ENCODE measurements around the gene SLC38A1.
"Not testable (repeated sequence)": the region's sequence is repeated elsewhere in the genome, so short reads cannot be mapped to it uniquely, and the experiment has no call there.

The SLC38A1 gene

GRCh38 chr12:46207644-46208043, 61.2 kb downstream of the SLC38A1 start:
- DNase-seq (ENCODE audit: low read depth in 2 of 2) = no peak

GRCh38 chr12:46206471-46206870, 62.4 kb downstream of the SLC38A1 start:
- no peak for DNase-seq (ENCODE audit: low read depth in 2 of 2)

- DNase-seq (ENCODE audit: low read depth in 2 of 2) = no peak
Observed at GRCh38 chr12:46205294-46205693, 63.5 kb downstream of the SLC38A1 start.

- DNase-seq (ENCODE audit: low read depth in 2 of 2) = no peak
Observed at GRCh38 chr12:46201284-46201789, 67.5 kb downstream of the SLC38A1 start.

GRCh38 chr12:46200551-46200950, 68.3 kb downstream of the SLC38A1 start:
- no peak for DNase-seq (ENCODE audit: low read depth in 2 of 2)

GRCh38 chr12:46198913-46199312, 69.9 kb downstream of the SLC38A1 start:
- no peak for DNase-seq (ENCODE audit: low read depth in 2 of 2)

GRCh38 chr12:46197883-46198282, 71.0 kb downstream of the SLC38A1 start:
- no peak for DNase-seq (ENCODE audit: low read depth in 2 of 2)

GRCh38 chr12:46190533-46190932, 78.3 kb downstream of the SLC38A1 start:
- not testable (repeated sequence) for DNase-seq (ENCODE audit: low read depth in 2 of 2)

- DNase-seq (ENCODE audit: low read depth in 2 of 2) = no peak
Observed at GRCh38 chr12:46188170-46188569, 80.7 kb downstream of the SLC38A1 start.

GRCh38 chr12:46187023-46187422, 81.8 kb downstream of the SLC38A1 start:
- no peak for DNase-seq (ENCODE audit: low read depth in 2 of 2)

GRCh38 chr12:46186088-46186487, 82.8 kb downstream of the SLC38A1 start:
- DNase-seq (ENCODE audit: low read depth in 2 of 2) = no peak

GRCh38 chr12:46185686-46186085, 83.2 kb downstream of the SLC38A1 start:
- no peak for DNase-seq (ENCODE audit: low read depth in 2 of 2)

GRCh38 chr12:46184798-46185595, 83.8 kb downstream of the SLC38A1 start:
- no peak for DNase-seq (ENCODE audit: low read depth in 2 of 2)

- no peak for DNase-seq (ENCODE audit: low read depth in 2 of 2)
Observed at GRCh38 chr12:46183112-46183511, 85.7 kb downstream of the SLC38A1 start.

DNA sequence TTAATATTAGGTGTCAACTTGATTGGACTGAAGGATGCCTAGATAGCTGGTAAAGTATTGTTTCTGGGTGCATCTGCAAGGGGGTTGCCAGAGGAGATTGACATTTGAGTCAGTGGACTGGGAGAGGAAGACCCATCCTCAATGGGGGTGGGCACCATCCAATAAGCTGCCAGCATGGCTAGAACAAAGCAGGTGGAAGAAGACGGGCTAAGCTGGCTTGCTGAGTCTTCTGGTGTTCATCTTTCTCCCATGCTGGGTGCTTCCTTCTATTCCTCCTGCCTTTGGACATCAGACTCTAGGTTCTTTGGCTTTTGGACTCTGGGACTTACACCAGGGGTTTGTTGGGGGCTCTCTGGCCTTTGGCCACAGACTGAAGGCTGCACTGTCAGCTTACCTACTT, 87.4 kb downstream of the SLC38A1 start:
- no peak for DNase-seq (ENCODE audit: low read depth in 2 of 2)

DNA sequence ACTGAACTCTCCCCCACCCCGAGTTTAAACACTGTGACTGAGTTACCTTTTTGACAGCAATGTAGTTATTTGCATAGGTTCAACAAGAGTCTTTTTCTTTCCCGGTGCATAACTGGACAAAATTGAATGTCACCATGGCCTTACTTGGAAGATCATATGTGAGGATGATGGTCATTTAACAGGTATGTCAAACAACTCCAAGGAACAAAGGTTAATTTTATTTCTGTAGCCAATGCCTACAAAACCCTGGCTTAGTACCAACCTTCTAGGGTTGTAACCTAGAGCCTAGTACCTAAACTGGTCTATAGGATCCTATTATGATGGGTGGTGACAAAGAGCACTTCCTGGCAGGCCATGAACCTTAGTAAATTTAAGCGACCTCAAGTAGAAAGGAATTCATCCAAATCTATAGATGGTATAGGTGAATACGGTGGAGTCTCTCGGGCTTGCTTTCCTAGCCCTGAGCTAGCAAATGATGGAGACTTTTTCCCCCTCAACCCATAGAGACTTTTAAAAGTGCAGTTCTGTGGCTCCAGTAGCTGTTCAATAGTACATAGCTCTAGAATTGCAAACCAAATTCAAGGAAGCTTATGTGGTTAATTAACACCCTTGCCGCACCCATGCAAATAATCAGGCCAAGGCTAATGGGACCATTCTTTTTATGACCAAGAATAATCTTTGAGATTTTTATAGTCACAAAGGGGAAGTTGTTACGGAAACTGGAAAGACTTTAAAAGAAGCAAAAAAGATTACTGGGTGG, 89.0 kb downstream of the SLC38A1 start:
- DNase-seq (ENCODE audit: low read depth in 2 of 2) = no peak

DNA sequence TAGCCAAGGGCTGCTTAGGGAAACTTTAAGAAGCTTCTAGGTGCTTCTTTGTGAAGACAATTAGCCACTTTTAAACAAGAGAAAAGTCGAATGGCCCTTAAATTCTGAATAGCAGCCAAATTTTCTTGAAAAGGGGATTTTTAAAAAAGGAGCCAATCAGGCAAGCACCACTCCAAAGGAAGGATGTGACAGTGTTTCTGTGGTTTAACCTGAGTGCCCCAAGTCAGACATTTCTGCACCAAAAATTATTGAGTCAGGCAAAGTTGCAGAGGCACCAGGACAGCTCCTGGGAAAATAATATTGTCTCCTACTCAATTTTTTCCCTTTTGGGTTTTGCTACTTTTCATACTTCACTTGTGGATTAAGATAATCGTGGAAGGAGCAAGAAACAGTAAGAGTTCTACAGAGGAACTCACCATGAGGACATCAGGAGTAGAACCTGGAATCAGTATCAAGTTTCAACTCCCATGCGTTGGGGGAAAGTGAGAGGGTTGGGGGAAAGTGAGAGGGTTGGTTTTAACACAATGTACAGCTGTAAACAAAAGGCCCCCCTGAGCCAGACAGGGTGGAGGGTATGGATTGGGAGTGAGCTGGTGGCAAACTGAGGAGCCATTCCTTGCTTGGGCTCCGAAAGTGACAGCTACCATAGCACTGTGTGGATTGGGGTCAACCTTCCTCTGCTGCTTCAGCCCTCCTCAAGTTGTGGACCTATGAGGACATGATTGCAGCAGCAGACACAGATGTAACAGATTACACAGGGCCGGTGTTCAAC, 90.8 kb downstream of the SLC38A1 start:
- DNase-seq (ENCODE audit: low read depth in 2 of 2) = no peak

DNA sequence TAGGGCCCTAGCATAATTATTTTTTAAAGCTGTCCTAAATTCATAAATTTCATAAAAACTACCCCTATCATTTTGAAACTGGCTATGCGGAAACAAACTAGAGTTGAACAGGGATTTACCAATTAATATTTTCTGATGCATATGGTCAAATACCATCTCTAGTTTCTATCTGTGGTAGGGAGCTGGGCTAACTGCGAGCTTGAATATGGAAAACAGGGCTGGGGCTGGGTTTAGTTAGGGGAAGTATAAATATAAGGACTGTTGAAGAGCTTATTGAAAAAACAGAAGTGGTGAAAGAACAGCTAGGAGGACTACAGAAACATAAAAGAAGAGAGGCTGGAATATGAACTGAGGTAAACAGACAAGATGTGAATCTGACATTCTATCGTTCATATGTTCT, 91.8 kb downstream of the SLC38A1 start:
- DNase-seq (ENCODE audit: low read depth in 2 of 2) = no peak

DNA sequence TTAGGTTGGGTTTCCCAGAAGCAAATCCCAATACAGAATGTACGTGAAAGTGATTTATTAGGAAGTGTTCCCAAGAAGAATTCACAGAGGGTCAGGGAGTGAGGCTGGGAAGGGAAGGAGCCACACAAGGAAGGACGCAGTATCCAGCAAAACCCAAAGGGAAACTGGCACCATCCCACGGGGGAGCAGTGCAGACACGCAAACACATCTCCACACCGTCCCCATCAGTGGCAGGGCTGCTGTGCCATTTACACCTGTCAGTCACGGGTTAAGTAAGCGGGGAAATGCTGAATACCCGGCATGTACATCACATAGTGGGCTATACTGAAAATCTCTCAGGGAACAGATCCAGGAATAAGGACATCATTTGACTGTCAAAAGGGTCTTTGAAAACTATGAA, 93.9 kb downstream of the SLC38A1 start:
- DNase-seq (ENCODE audit: low read depth in 2 of 2) = no peak

DNA sequence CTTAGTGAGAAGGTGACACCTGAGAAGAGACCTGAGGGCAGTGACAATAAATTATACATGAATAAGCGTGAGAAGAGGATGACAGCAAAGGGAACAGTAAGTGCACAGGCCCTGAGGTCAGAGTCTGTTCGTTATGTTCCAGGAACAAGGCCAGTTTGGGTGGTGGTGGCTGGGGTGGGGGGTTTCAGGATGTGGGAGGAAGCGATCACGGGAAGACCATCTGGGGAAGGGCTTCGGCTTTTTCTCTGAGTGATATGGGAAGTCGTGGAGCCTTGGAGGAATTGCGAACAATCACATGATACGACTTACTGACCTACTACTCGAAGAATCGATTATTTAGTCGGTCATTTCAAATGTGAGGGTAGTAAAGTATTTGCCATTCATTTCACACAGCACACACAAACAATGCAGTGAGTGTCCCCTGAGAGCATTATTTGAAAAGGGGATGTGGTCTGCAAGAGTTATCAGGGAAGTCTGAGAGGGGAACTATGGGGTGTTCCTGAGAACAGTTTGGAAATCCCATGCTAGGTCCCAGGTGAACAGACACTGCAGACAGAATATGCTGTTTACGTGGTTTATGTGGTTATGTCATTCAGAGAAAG, 94.7 kb downstream of the SLC38A1 start:
- DNase-seq (ENCODE audit: low read depth in 2 of 2) = no peak

GRCh38 chr12:46168426-46168825, 100.4 kb downstream of the SLC38A1 start:
- no peak for DNase-seq (ENCODE audit: low read depth in 2 of 2)

GRCh38 chr12:46167412-46167811, 101.4 kb downstream of the SLC38A1 start:
- DNase-seq (ENCODE audit: low read depth in 2 of 2) = no peak

All from stimulated activated CD4-positive, alpha-beta T cell treated with anti-CD3 and anti-CD28 coated beads, Interleukin-12 subunit alpha, Interleukin-12 subunit beta, amount 100 ng/mL, for 24 hours (primary cell).